HG02840 (cell line): ENCODE data around the gene TNFSF15.

ENCODE experiments used
- ATAC-seq: cut with Tn5 transposase; IDR thresholded peaks from one replicate; pipeline ENCODE4 v1.9.1; 2021; ENCODE audit warnings: mild to moderate bottlenecking, moderate library complexity, moderate number of reproducible peaks; ENCODE audit not compliant: unreplicated experiment, low FRiP score

TNFSF15 gene

GRCh38 chr9:114791312-114791711 is 14.5 kb downstream of the TNFSF15 start:
- no peak for ATAC-seq

- ATAC-seq = no peak
Measured at GRCh38 chr9:114790521-114790920, 15.3 kb downstream of the TNFSF15 start.

- ATAC-seq = no peak
Measured at GRCh38 chr9:114789006-114789405, 16.8 kb downstream of the TNFSF15 start.

- no peak for ATAC-seq
Measured at GRCh38 chr9:114787781-114788498, 17.9 kb downstream of the TNFSF15 start.

GRCh38 chr9:114787214-114787613 is 18.6 kb downstream of the TNFSF15 start:
- no peak for ATAC-seq

GRCh38 chr9:114785866-114786650 is 19.8 kb downstream of the TNFSF15 start:
- no peak for ATAC-seq

GRCh38 chr9:114784721-114785279 is 21.0 kb downstream of the TNFSF15 start:
- ATAC-seq = no peak

- ATAC-seq = no peak
Measured at GRCh38 chr9:114782586-114782985, 23.3 kb downstream of the TNFSF15 start.

- no peak for ATAC-seq
Measured at GRCh38 chr9:114779352-114779845, 26.4 kb downstream of the TNFSF15 start.

GRCh38 chr9:114777821-114778609 is 27.8 kb downstream of the TNFSF15 start:
- ATAC-seq = no peak

GRCh38 chr9:114776683-114777399 is 29.0 kb downstream of the TNFSF15 start:
- ATAC-seq = no peak

GRCh38 chr9:114775981-114776380 is 29.9 kb downstream of the TNFSF15 start:
- no peak for ATAC-seq

GRCh38 chr9:114775121-114775520 is 30.7 kb downstream of the TNFSF15 start:
- no peak for ATAC-seq

- no peak for ATAC-seq
Measured at GRCh38 chr9:114774524-114774923, 31.3 kb downstream of the TNFSF15 start.

- ATAC-seq = no peak
Measured at GRCh38 chr9:114771889-114772288, 34.0 kb downstream of the TNFSF15 start.

- ATAC-seq = no peak
Measured at GRCh38 chr9:114770991-114771390, 34.8 kb downstream of the TNFSF15 start.

GRCh38 chr9:114769624-114770023 is 36.2 kb downstream of the TNFSF15 start:
- ATAC-seq = no peak

GRCh38 chr9:114763220-114763619 is 42.6 kb downstream of the TNFSF15 start:
- no peak for ATAC-seq

- no peak for ATAC-seq
Measured at GRCh38 chr9:114761523-114761922, 44.3 kb downstream of the TNFSF15 start.
